C4-2B (cell line): ENCODE data around the gene PIRT.

Experiments used
- H3K27ac ChIP-seq: fragments of 450-650 bp; 2 replicates; pipeline ENCODE4 v1.5.1; 2017
- ZFX ChIP-seq: fragments of 450-650 bp; IDR thresholded peaks from 2 replicates; pipeline ENCODE4 v1.6.1; 2017
- TF ChIP-seq, protein P1 (sequence below): fragments of 450-650 bp; conservative IDR thresholded peaks from 2 replicates; pipeline ENCODE4 v1.5.1; 2017; ENCODE audit warnings: mild to moderate bottlenecking

Gene PIRT

DNA sequence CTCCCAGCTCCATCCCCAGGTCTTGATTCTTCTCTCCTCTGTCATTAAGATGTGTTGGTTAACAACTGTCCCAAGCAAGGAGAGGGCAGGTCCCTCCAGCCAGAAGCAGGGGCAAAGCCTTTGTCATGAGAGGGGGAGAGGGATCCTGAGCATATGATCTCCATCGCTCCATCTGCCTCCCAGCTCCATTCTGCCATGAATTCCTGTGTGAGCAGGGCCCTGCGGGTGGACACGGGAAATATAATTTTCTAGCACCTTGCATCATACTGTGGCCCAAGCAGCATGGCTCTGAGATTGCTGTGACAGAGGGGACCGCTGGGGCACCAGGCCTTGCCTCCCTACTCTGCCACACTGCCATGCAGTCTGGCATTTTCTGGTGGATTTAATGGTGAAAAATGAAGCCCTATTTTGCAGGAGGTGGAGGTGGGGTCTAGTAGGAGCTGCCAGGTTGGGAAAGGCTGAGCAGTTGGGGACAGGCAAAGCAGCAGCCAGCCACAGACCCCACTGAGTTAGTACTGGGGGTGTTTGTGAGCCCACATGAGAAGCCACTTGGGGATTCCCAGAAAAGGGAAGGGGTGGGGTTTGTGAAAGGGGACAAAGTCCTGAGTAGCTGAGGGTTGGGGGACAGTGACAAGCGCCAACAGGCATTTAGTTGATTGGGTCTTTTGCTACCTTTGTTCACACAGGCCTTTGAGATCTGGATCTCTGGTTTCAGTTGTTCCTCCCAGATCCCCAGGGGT is 50.4 kb downstream of the PIRT start:
- TF ChIP-seq, protein P1, sequence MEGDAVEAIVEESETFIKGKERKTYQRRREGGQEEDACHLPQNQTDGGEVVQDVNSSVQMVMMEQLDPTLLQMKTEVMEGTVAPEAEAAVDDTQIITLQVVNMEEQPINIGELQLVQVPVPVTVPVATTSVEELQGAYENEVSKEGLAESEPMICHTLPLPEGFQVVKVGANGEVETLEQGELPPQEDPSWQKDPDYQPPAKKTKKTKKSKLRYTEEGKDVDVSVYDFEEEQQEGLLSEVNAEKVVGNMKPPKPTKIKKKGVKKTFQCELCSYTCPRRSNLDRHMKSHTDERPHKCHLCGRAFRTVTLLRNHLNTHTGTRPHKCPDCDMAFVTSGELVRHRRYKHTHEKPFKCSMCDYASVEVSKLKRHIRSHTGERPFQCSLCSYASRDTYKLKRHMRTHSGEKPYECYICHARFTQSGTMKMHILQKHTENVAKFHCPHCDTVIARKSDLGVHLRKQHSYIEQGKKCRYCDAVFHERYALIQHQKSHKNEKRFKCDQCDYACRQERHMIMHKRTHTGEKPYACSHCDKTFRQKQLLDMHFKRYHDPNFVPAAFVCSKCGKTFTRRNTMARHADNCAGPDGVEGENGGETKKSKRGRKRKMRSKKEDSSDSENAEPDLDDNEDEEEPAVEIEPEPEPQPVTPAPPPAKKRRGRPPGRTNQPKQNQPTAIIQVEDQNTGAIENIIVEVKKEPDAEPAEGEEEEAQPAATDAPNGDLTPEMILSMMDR = no peak
- TF ChIP-seq ZFX = no peak
- H3K27ac ChIP-seq = no peak overlapping the region

DNA sequence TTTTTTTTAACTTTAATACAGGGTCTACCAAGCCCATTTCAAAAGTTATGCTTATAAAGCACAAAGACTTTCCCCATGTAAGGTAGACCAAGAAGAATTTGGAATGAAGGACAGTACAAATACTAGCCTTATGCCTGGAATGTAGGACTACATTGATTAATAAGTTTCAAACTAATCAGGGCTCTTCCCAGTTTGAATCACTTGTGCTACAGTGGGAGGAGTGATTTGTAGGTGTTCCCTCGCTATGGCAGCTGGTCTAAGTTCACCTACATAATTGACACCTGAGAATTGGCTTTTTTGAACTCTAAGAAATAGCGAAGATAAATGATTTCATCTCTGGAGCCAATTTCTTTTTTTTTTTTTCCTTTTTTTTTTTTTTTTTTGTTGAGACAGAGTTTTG is 52.6 kb downstream of the PIRT start:
- TF ChIP-seq, protein P1 = no peak
- no peak for TF ChIP-seq ZFX
- no peak overlapping the region for H3K27ac ChIP-seq

DNA sequence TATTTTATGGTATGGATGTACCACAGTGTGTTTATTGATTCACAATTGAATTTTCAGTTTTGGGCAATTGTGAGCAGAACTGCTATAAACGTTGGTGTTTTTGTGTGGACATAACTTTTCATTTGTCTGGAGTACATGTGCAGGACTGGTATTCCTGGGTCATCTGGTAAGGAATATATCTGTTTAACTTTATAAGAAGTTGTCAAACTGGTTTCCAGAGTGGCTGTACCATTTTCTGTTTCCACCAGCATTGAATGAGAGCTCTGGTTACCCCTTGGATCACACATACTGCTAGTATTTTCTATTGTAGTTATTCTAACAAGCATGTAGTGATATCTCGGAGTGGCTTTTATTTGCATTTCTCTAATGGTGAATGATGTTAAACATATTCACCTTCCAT is 58.3 kb downstream of the PIRT start:
- H3K27ac ChIP-seq = no peak overlapping the region
- TF ChIP-seq ZFX = no peak
- TF ChIP-seq, protein P1 = no peak

DNA sequence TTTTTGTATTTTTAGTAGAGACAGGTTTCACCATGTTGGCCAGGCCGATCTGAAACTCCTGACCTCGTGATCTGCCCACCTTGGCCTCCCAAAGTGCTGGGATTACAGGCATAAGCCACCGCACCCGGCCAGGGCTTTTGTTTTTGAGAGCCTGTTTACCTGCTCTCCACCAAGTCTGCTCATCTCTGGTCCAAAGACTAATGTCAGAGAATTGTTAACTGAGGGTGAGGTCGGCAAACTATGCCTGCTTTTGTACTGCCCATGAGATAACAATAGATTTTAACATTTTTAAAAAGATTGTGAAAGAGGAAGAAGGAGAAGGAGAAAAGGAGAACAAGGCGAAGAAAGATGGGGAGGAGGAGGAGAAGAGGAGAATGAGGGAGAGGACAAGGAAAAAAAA is 60.0 kb downstream of the PIRT start:
- TF ChIP-seq, protein P1 = no peak
- no peak for TF ChIP-seq ZFX

DNA sequence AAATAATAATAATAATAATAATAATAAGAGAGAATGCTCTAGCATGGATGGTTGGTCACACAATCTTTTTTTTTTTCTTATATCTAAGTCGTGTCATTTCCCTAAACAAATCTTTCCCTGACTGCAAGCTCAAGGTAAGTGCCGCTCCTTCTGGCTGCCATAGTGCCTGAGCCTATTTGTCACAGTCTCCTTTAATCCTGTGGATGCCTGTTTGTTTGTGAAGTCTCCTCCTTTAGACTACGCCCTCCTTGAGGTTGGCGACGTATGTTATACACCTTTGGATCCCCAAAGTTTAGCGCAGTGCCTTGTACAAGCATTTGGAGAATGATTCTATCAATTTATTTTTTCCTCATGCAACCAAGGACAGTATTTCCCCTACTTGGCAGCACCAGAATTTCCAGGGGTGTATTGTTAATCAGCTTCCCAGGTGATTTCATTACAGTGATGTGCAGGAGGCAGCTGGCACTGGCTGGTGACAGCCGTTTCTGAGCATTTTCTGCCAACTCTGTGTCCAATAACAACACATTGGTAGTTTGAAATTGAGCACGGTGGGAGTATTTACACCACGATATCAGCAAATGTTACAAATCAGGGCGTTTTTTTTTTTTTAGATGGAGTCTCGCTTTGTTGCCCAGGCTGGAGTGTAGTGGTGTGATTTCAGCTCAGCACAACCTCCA is 60.6 kb downstream of the PIRT start:
- TF ChIP-seq ZFX = no peak
- TF ChIP-seq, protein P1 = no peak
- H3K27ac ChIP-seq = no peak overlapping the region

More for the DNA sequence above, 60.0 kb downstream of the PIRT start:
- H3K27ac ChIP-seq = no peak overlapping the region

DNA sequence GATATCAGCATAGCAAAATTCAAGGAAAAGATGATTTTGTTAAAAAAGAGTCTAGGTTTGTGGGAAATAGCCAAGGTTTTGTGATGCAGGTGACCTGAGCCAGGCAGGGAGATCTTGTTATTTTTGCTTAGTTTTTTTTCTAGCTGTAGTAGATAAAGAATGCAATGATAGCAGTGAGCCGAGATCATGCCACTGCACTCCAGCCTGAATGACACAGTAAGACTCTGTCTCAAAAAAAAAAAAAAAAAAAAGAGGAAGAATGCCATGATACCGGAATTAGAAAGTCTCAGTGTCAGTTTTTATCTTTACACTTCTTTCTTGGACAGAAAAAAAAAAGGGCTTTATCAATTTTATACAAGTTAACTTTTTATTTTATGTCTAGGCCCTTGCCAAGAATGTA is 61.5 kb downstream of the PIRT start:
- TF ChIP-seq, protein P1 = no peak
- no peak overlapping the region for H3K27ac ChIP-seq

DNA sequence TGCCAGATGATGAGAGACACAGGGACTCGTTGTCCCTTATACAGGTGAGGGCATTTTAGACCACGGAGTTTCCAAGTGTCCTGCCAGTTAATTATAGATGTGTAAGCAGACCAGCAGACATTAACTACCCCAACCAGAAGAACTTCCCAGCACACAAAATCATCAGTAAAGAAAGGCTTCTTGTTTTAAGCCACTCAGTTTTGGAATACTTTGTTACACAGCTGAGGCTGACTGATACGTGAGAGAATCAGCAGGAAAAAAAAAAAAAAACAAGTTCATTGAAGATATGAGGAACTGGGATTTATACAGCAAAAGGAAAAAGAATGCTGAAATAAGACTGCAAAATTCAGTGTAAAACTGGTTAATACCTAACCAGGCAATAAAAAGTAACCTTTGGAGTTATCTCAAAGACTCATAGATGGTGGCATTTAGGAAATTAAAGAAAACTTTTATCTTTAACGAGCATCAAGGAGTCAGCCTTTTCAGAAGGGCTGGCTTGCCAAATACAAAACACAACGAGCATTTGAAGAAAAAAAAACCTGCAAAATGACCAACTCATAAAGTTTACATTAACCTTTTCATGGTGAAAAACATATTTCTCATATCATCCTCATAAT is 62.0 kb downstream of the PIRT start:
- TF ChIP-seq, protein P1 = no peak
- no peak for TF ChIP-seq ZFX
- no peak overlapping the region for H3K27ac ChIP-seq
